Stimulated activated CD4-positive, alpha-beta T cell treated with anti-CD3 and anti-CD28 coated beads, TNF-alpha, amount 100 ng/mL, for 4 hours (primary cell): ENCODE results near the gene MRPS5.
"Not testable (repeated sequence)": the region's sequence is repeated elsewhere in the genome, so short reads cannot be mapped to it uniquely, and the experiment has no call there.

Experiments used
- DNase-seq, 3 experiments: peaks; one replicate each; pipeline ENCODE4 v3.0.0-alpha.2; 2020; ENCODE audit warnings: low read depth in 3 of 3

MRPS5 gene

GRCh38 chr2:95121407-95122196 is at the start of gene MRPS5:
Gene MRPS5, minus strand, starts transcription at chr2:95121808. Its CDS starts 17 bp downstream, at chr2:95121791.
- DNase-seq: peak; percentile 76 to 93 (median 79)

GRCh38 chr2:95166065-95166763 is 44.6 kb upstream of the MRPS5 start:
- no peak for DNase-seq

GRCh38 chr2:95165371-95166064 is 43.9 kb upstream of the MRPS5 start, which contains the start of gene ZNF2:
Gene ZNF2, plus strand, starts transcription at chr2:95165809. Its CDS starts 10,418 bp downstream, at chr2:95176227.
- peak; percentile 92 to 95 (median 94) for DNase-seq

- no peak for DNase-seq
Measured at GRCh38 chr2:95165030-95165370, 43.4 kb upstream of the MRPS5 start.

GRCh38 chr2:95159690-95160449 is 38.3 kb upstream of the MRPS5 start, which contains the start of gene ZNF514:
Gene ZNF514, minus strand, starts transcription at chr2:95159848. Its CDS starts 6,595 bp downstream, at chr2:95153253.
- peak; percentile 51 to 58 (median 58) for DNase-seq

- DNase-seq: peak in 1 of 3 experiments; percentile 21
Measured at GRCh38 chr2:95158891-95159619, 37.4 kb upstream of the MRPS5 start.

GRCh38 chr2:95158441-95158840 is 36.8 kb upstream of the MRPS5 start:
- no peak for DNase-seq

GRCh38 chr2:95149397-95149984 is 27.9 kb upstream of the MRPS5 start:
- no peak for DNase-seq

- DNase-seq: no peak
Measured at GRCh38 chr2:95143838-95144237, 22.2 kb upstream of the MRPS5 start.

- DNase-seq: no peak
Measured at GRCh38 chr2:95138702-95139101, 17.1 kb upstream of the MRPS5 start.

- no peak for DNase-seq
Measured at GRCh38 chr2:95122197-95122551, 566 bp upstream of the MRPS5 start.

- no peak for DNase-seq
Measured at GRCh38 chr2:95121093-95121406, 558 bp downstream of the MRPS5 start.

- peak; percentile 33 to 58 (median 53) for DNase-seq
Measured at GRCh38 chr2:95115418-95115817, 6.2 kb downstream of the MRPS5 start.

GRCh38 chr2:95113464-95113863 is 8.1 kb downstream of the MRPS5 start:
- DNase-seq: no peak

GRCh38 chr2:95110395-95110794 is 11.2 kb downstream of the MRPS5 start:
- DNase-seq: no peak

GRCh38 chr2:95109260-95109659 is 12.3 kb downstream of the MRPS5 start:
- no peak for DNase-seq

- no peak for DNase-seq
Measured at GRCh38 chr2:95106081-95106480, 15.5 kb downstream of the MRPS5 start.

- DNase-seq: no peak
Measured at GRCh38 chr2:95104606-95105005, 17.0 kb downstream of the MRPS5 start.

GRCh38 chr2:95099910-95100309 is 21.7 kb downstream of the MRPS5 start:
- DNase-seq: no peak

GRCh38 chr2:95098273-95098672 is 23.3 kb downstream of the MRPS5 start:
- not testable (repeated sequence) for DNase-seq
